H1 (cell line): ENCODE results near the gene MYADM. TPM values are rescaled to one million over a fixed set of nuclear protein-coding genes. Genes with fewer than 3 reads are reported as not detected.

Experiments
- CTCF ChIA-PET: fragments of 300-600 bp; sonication (Branson Sonifier 250); formaldehyde crosslinking; loops from one replicate; lab custom pipeline; 2021; ENCODE audit not compliant: partially characterized antibody; lab: Charles Lee
- POLR2A ChIA-PET: fragments of 300-600 bp; sonication (Branson Sonifier 250); formaldehyde crosslinking; loops from one replicate; lab custom pipeline; 2021; ENCODE audit warnings: inconsistent platforms; ENCODE audit not compliant: partially characterized antibody; lab: Charles Lee
- DNase-seq, 2 experiments: peaks; one replicate each; pipeline versions ENCODE4 v3.0.0 to v3.0.0-alpha.2; 2010 to 2022; ENCODE audit warnings: low spot score in 2 of 2, low read depth in 1 of 2, mixed read lengths in 1 of 2
- FAIRE-seq: peaks from 2 replicates; lab custom pipeline; 2011; peaks lifted over from hg19 to GRCh38; lab: Jason Lieb, UNC
- H2AFZ ChIP-seq: 2 replicates; pipeline ENCODE4 v1.8.1; 2012; ENCODE audit warnings: low read length, inconsistent platforms
- H2AK5ac ChIP-seq: 2 replicates; pipeline ENCODE4 v1.6.1; 2013; ENCODE audit warnings: low read depth, low read length
- H2BK120ac ChIP-seq: replicated peaks from 2 replicates; pipeline ENCODE3; 2013; ENCODE audit warnings: low read depth, low read length, inconsistent platforms
- H2BK12ac ChIP-seq: 2 replicates; pipeline ENCODE4 v1.6.1; 2013; ENCODE audit warnings: low read depth, low read length
- H2BK15ac ChIP-seq: 2 replicates; pipeline ENCODE4 v1.6.1; 2013; ENCODE audit warnings: low read length
- H2BK20ac ChIP-seq: 2 replicates; pipeline ENCODE4 v1.6.1; 2013; ENCODE audit warnings: low read length
- H2BK5ac ChIP-seq: 2 replicates; pipeline ENCODE4 v1.6.1; 2013; ENCODE audit warnings: low read depth, low read length
- H3K14ac ChIP-seq: 2 replicates; pipeline ENCODE4 v1.6.1; 2013; ENCODE audit warnings: inconsistent platforms; ENCODE audit not compliant: insufficient read length
- H3K18ac ChIP-seq: 2 replicates; pipeline ENCODE4 v1.6.1; 2013; ENCODE audit warnings: low read length; ENCODE audit errors: extremely low read depth
- H3K23ac ChIP-seq: 2 replicates; pipeline ENCODE4 v1.6.1; 2013; ENCODE audit warnings: inconsistent platforms; ENCODE audit not compliant: insufficient read length
- H3K23me2 ChIP-seq: 2 replicates; pipeline ENCODE4 v1.6.1; 2013; ENCODE audit warnings: low read depth, low read length
- H3K27ac ChIP-seq: 2 replicates; pipeline ENCODE4 v1.6.1; 2011; ENCODE audit warnings: low read depth, low read length, inconsistent platforms
- H3K27me3 ChIP-seq, 4 experiments: replicated peaks in 1 of 4; 1 replicate in 1 of 4; 2 replicates in 3 of 4; pipeline versions ENCODE4 v1.6.1 to v1.8.1; 2011 to 2013; ENCODE audit warnings: low read length in 3 of 4, mild to moderate bottlenecking in 3 of 4, inconsistent platforms in 2 of 4, mixed read lengths in 2 of 4, moderate library complexity in 1 of 4; ENCODE audit not compliant: control insufficient read depth in 3 of 4, insufficient read depth in 3 of 4; ENCODE audit errors: extremely low read depth in 1 of 4
- H3K36me3 ChIP-seq, 4 experiments: 2 replicates each; pipeline versions ENCODE4 v1.6.1 to v1.8.1; 2011 to 2013; ENCODE audit warnings: mild to moderate bottlenecking in 4 of 4, low read length in 3 of 4, moderate library complexity in 2 of 4, control low read depth in 1 of 4, inconsistent platforms in 1 of 4; ENCODE audit not compliant: insufficient read depth in 4 of 4, control insufficient read depth in 2 of 4
- H3K4ac ChIP-seq: replicated peaks from 2 replicates; pipeline ENCODE3; 2013; ENCODE audit warnings: low read length, low read depth, mixed read lengths, inconsistent platforms; ENCODE audit not compliant: insufficient read length
- H3K4me1 ChIP-seq, 4 experiments: replicated peaks in 1 of 4; 1 replicate in 1 of 4; 2 replicates in 3 of 4; pipeline versions ENCODE4 v1.6.1 to v1.8.1; 2011 to 2013; ENCODE audit warnings: low read length in 3 of 4, inconsistent platforms in 2 of 4, mixed read lengths in 1 of 4; ENCODE audit not compliant: insufficient read depth in 4 of 4, control insufficient read depth in 3 of 4
- H3K4me2 ChIP-seq, 2 experiments: 2 replicates each; pipeline versions ENCODE4 v1.6.1 to v1.8.1; 2011 to 2013; ENCODE audit warnings: low read depth in 2 of 2, low read length in 2 of 2, control low read depth in 1 of 2, inconsistent platforms in 1 of 2, mild to moderate bottlenecking in 1 of 2; ENCODE audit not compliant: insufficient read depth in 1 of 2
- H3K4me3 ChIP-seq, 4 experiments: fragments of 200-600, 300-600 bp in 1 of 4; sonication (generic), shearing (Covaris generic), sonication (Bioruptor Twin) in 1 of 4; 2 replicates each; pipeline versions ENCODE4 v1.5.1 to v1.8.1; 2011 to 2016; ENCODE audit warnings: low read length in 4 of 4, low read depth in 3 of 4, control low read depth in 2 of 4, inconsistent platforms in 2 of 4, mild to moderate bottlenecking in 2 of 4, mixed read lengths in 1 of 4, moderate library complexity in 1 of 4; ENCODE audit not compliant: insufficient read depth in 2 of 4; ENCODE audit errors: extremely low read depth in 1 of 4
- H3K56ac ChIP-seq: replicated peaks from 2 replicates; pipeline ENCODE3; 2013; ENCODE audit warnings: low read depth, mild to moderate bottlenecking, mixed read lengths, low read length, inconsistent platforms; ENCODE audit not compliant: insufficient read length
- H3K79me1 ChIP-seq: 2 replicates; pipeline ENCODE4 v1.6.1; 2013; ENCODE audit warnings: low read depth, low read length, control low read depth
- H3K79me2 ChIP-seq, 2 experiments: 2 replicates each; pipeline versions ENCODE4 v1.6.1 to v1.8.1; 2012 to 2013; ENCODE audit warnings: low read length in 2 of 2, mild to moderate bottlenecking in 2 of 2, inconsistent platforms in 1 of 2; ENCODE audit not compliant: insufficient read depth in 2 of 2, control insufficient read depth in 1 of 2
- H3K9ac ChIP-seq, 4 experiments: replicated peaks in 1 of 4; 1 replicate in 1 of 4; 2 replicates in 3 of 4; pipeline versions ENCODE4 v1.6.1 to v1.8.1; 2011 to 2013; ENCODE audit warnings: low read depth in 3 of 4, low read length in 3 of 4, control low read depth in 2 of 4, mild to moderate bottlenecking in 2 of 4, moderate library complexity in 2 of 4, inconsistent platforms in 1 of 4; ENCODE audit errors: extremely low read depth in 1 of 4
- H3K9me3 ChIP-seq, 2 experiments: 2 replicates each; pipeline versions ENCODE4 v1.6.1 to v1.8.1; 2012 to 2013; ENCODE audit warnings: mild to moderate bottlenecking in 2 of 2, moderate library complexity in 2 of 2, control low read depth in 1 of 2, inconsistent platforms in 1 of 2, low read depth in 1 of 2, low read length in 1 of 2, mixed read lengths in 1 of 2; ENCODE audit not compliant: insufficient read depth in 2 of 2
- H4K20me1 ChIP-seq, 2 experiments: replicated peaks in 1 of 2; 2 replicates each; pipeline versions ENCODE3 to v1.8.1; 2011 to 2013; ENCODE audit warnings: inconsistent platforms in 2 of 2, low read length in 2 of 2, mild to moderate bottlenecking in 1 of 2; ENCODE audit not compliant: insufficient read depth in 2 of 2, control insufficient read depth in 1 of 2
- H4K5ac ChIP-seq: 2 replicates; pipeline ENCODE4 v1.6.1; 2013; ENCODE audit warnings: low read length, low read depth, mixed read lengths, inconsistent platforms; ENCODE audit not compliant: insufficient read length
- H4K8ac ChIP-seq: 2 replicates; pipeline ENCODE4 v1.8.0; 2013; ENCODE audit warnings: mild to moderate bottlenecking, moderate library complexity, low read length, inconsistent platforms; ENCODE audit not compliant: insufficient read depth; ENCODE audit errors: extremely low read depth
- H4K91ac ChIP-seq: replicated peaks from 2 replicates; pipeline ENCODE3; 2013; ENCODE audit warnings: low read length, mixed read lengths, inconsistent platforms; ENCODE audit not compliant: insufficient read length
- BRCA1 ChIP-seq: IDR thresholded peaks from 2 replicates; pipeline ENCODE4 v1.6.1; 2012; ENCODE audit warnings: low read depth, low read length, improper control_type of control experiment
- CREB1 ChIP-seq: IDR thresholded peaks from 2 replicates; pipeline ENCODE4 v1.6.1; 2012; ENCODE audit warnings: inconsistent platforms
- E2F6 ChIP-seq: IDR thresholded peaks from 2 replicates; pipeline ENCODE4 v1.6.1; 2012; ENCODE audit warnings: inconsistent platforms
- KDM5A ChIP-seq: fragments of 200-600 bp; IDR thresholded peaks from 2 replicates; pipeline ENCODE4 v1.7.1; 2012; ENCODE audit warnings: mild to moderate bottlenecking, low read length, inconsistent platforms, mixed read lengths
- MAFK ChIP-seq: IDR thresholded peaks from 2 replicates; pipeline ENCODE4 v1.6.1; 2012; ENCODE audit warnings: low read depth, mild to moderate bottlenecking, improper control_type of control experiment, low read length
- RNF2 ChIP-seq: fragments of 200-900, 300-1000 bp; sonication (generic); IDR thresholded peaks from 2 replicates; pipeline ENCODE4 v1.7.1; 2016; ENCODE audit warnings: borderline replicate concordance, low read depth, mild to moderate bottlenecking, antibody characterized with exemption, low read length; ENCODE audit not compliant: poor library complexity, severe bottlenecking; ENCODE audit errors: missing control alignments
- SIN3A ChIP-seq, 2 experiments: IDR thresholded peaks in 1 of 2; conservative IDR thresholded peaks in 1 of 2; 2 replicates each; pipeline ENCODE4 v1.6.1; 2011 to 2012; ENCODE audit warnings: low read length in 2 of 2, improper control_type of control experiment in 1 of 2, low read depth in 1 of 2, mild to moderate bottlenecking in 1 of 2
- SIX5 ChIP-seq: IDR thresholded peaks from 2 replicates; pipeline ENCODE4 v1.6.1; 2011; ENCODE audit warnings: mild to moderate bottlenecking, low read depth, low read length
- TAF1 ChIP-seq: IDR thresholded peaks from 2 replicates; pipeline ENCODE4 v1.6.1; 2011; ENCODE audit warnings: mild to moderate bottlenecking, low read depth, low read length
- TAF7 ChIP-seq: optimal IDR thresholded peaks from 2 replicates; pipeline ENCODE3; 2011; ENCODE audit warnings: low read depth, mild to moderate bottlenecking, inconsistent platforms, low read length, moderate library complexity, borderline replicate concordance
- whole genome bisulfite sequencing, 2 experiments: shearing (Covaris generic) in 1 of 2; methylation state at CpG; one replicate each; pipeline versions ENCODE4 v1.1.6 to v1.1.7; 2013 to 2015; ENCODE audit warnings: low lambda C conversion rate in 2 of 2, mixed read lengths in 2 of 2, inconsistent platforms in 1 of 2, low coverage in 1 of 2, missing lambda C conversion rate in 1 of 2; ENCODE audit not compliant: insufficient replicate concordance in 2 of 2, insufficient coverage in 1 of 2, insufficient read length in 1 of 2; ENCODE audit errors: extremely low coverage in 1 of 2, missing lambda C conversion rate in 1 of 2; 5-methylcytosine and 5-hydroxymethylcytosine counted together
- polyA plus RNA-seq, 7 experiments: library from polyadenylated mRNA; depleted of rRNA in 3 of 7; stranded (reverse) in 5 of 7; unstranded in 2 of 7; fragments of >200 nt in 5 of 7; fragments of 200-250 nt in 2 of 7; gene quantifications; 1 replicate in 5 of 7; 2 replicates in 1 of 7; 4 replicates in 1 of 7; pipeline versions ENCODE4 v1.2.1 to v1.2.3, GENCODE V29; 2011 to 2013; ENCODE audit warnings: missing spikeins in 2 of 7, mixed read lengths in 2 of 7
- total RNA-seq: library from RNA; stranded (reverse); fragmentation: NEBNext Ultra II Directional; extraction: Animal tissue kit (Norgen Biotek cat#: 25700); gene quantifications from 2 replicates; pipeline ENCODE4 v1.2.1, GENCODE V29; 2021

Gene MYADM
- total and polyA plus RNA-seq, 2 of the 8 experiments (the other 6 are each of a cell fraction or from before 2014, with no cell fraction given) = 70.1 to 74.2 TPM

GRCh38 chr19:53900191-53900860, 32.6 kb downstream of the MYADM start:
- 98% methylated on average over 23 of the region's 27 CpGs; no CpG with 5 or more reads in 1 of the 2 experiments for WGBS, 2 experiments
- Histone ChIP-seq H3K4me3 (no peak overlapping the region), H2BK15ac (no peak overlapping the region), H3K23ac (no peak overlapping the region), H2AK5ac (0 out of 2 replicates have a peak overlapping the region, but pooled peaks have one; percentile 24), H3K18ac (no peak overlapping the region), H3K79me2 (no peaks in the 10 kb centered on the region), H2AFZ (no peak overlapping the region), H2BK120ac (no peak overlapping the region), H4K91ac (no peak overlapping the region), H3K9ac (no peak overlapping the region), H3K36me3 (peaks cover 0 to 8% (median 2%) of the 10 kb centered on the region in 4 experiments; a peak in 4 of 8 replicates), H4K20me1 (peaks cover 0 to 3% of the 10 kb centered on the region in 2 experiments), H3K27ac (no peak overlapping the region), H3K27me3 (peaks cover 0 to 3% (median 0%) of the 10 kb centered on the region in 4 experiments; a peak in 1 of 7 replicates)
- CTCF ChIA-PET = interaction anchor here (0.6 to 8.6 kb wide), 10 partner anchors 8 to 92 kb away, joined by 3 to 44 read pairs (median 5); no protein-coding TSS in a partner anchor
- TF ChIP-seq TAF7 (no peak), RNF2 (no peak), CREB1 (no peak), MAFK (no peak), E2F6 (no peak), BRCA1 (no peak), TAF1 (no peak), SIN3A (conservative IDR thresholded peaks at IDR 0.05 in 1 of 2, IDR thresholded peaks at IDR 0.05 in 1 of 2; ENCODE audit: low read depth in 1 of 2, low read length in 2 of 2) (no peak), KDM5A (no peak), SIX5 (no peak)
- TF ChIP-seq, all 59 proteins: peak for 0
- H2BK12ac ChIP-seq = no peak overlapping the region
- no peak overlapping the region for H3K56ac ChIP-seq
- no peak overlapping the region for H3K14ac ChIP-seq
- H4K5ac ChIP-seq = no peak overlapping the region
- no peak overlapping the region for H2BK20ac ChIP-seq
- no peak overlapping the region for H3K4ac ChIP-seq
- FAIRE-seq = no peak
- H3K23me2 ChIP-seq = peaks cover 6% of the 10 kb centered on the region
- no peak overlapping the region for H2BK5ac ChIP-seq
- POLR2A ChIA-PET = interaction anchor here (0.7 to 1.5 kb wide), 5 partner anchors 12 to 71 kb away, joined by 3 to 7 read pairs (median 3); partner anchors contain the start of gene MYADM
- H3K9me3 ChIP-seq = no peaks in the 10 kb centered on the region
- H3K4me2 ChIP-seq = no peak overlapping the region; a peak in 1 of 4 replicates
- H3K79me1 ChIP-seq = 0 out of 2 replicates have a peak, but pooled peaks cover 2% of the 10 kb centered on the region
- DNase-seq = no peak
- peaks cover 0 to 14% (median 9%) of the 10 kb centered on the region in 4 experiments; a peak in 5 of 7 replicates for H3K4me1 ChIP-seq
- no peak overlapping the region for H4K8ac ChIP-seq
